Stimulated activated CD8-positive, alpha-beta memory T cell treated with anti-CD3 and anti-CD28 coated beads, Interleukin-15, amount 100 ng/mL, for 1 hour (primary cell): ENCODE results near the gene SH3RF3.

Experiments used
- DNase-seq: peaks from one replicate; pipeline ENCODE4 v3.0.0-alpha.2; 2020; ENCODE audit warnings: low read depth

SH3RF3 gene

GRCh38 chr2:109264595-109265328 is 135.8 kb downstream of the SH3RF3 start:
- DNase-seq: no peak

- DNase-seq: no peak
Observed at GRCh38 chr2:109265369-109265768, 136.4 kb downstream of the SH3RF3 start.

- DNase-seq: no peak
Observed at GRCh38 chr2:109265953-109266352, 136.9 kb downstream of the SH3RF3 start.

GRCh38 chr2:109266496-109266895 is 137.5 kb downstream of the SH3RF3 start:
- DNase-seq: no peak

GRCh38 chr2:109266998-109267854 is 138.2 kb downstream of the SH3RF3 start:
- DNase-seq: no peak

- DNase-seq: no peak
Observed at GRCh38 chr2:109268916-109269315, 139.9 kb downstream of the SH3RF3 start.

GRCh38 chr2:109269706-109270504 is 140.9 kb downstream of the SH3RF3 start:
- DNase-seq: no peak

GRCh38 chr2:109270505-109271312 is 141.7 kb downstream of the SH3RF3 start:
- DNase-seq: no peak

- no peak for DNase-seq
Observed at GRCh38 chr2:109271920-109272319, 142.9 kb downstream of the SH3RF3 start.

- no peak for DNase-seq
Observed at GRCh38 chr2:109272461-109272860, 143.5 kb downstream of the SH3RF3 start.

GRCh38 chr2:109275120-109276012 is 146.4 kb downstream of the SH3RF3 start:
- no peak for DNase-seq

GRCh38 chr2:109277406-109277805 is 148.4 kb downstream of the SH3RF3 start:
- no peak for DNase-seq

GRCh38 chr2:109279243-109279860 is 150.3 kb downstream of the SH3RF3 start:
- DNase-seq: no peak

GRCh38 chr2:109280804-109281203 is 151.8 kb downstream of the SH3RF3 start:
- DNase-seq: no peak

GRCh38 chr2:109282360-109282759 is 153.4 kb downstream of the SH3RF3 start:
- DNase-seq: no peak

GRCh38 chr2:109282865-109283264 is 153.9 kb downstream of the SH3RF3 start:
- DNase-seq: no peak

- no peak for DNase-seq
Observed at GRCh38 chr2:109284826-109285225, 155.8 kb downstream of the SH3RF3 start.

- DNase-seq: no peak
Observed at GRCh38 chr2:109285244-109285651, 156.2 kb downstream of the SH3RF3 start.

- DNase-seq: no peak
Observed at GRCh38 chr2:109287413-109287812, 158.4 kb downstream of the SH3RF3 start.

- no peak for DNase-seq
Observed at GRCh38 chr2:109287838-109288237, 158.8 kb downstream of the SH3RF3 start.
